Fibroblast of lung (primary cell): ENCODE results near the gene BAMBI. TPM values are rescaled to one million over a fixed set of nuclear protein-coding genes. Genes with fewer than 3 reads are reported as not detected.

Experiments
- DNase-seq, 2 donors: peaks; one replicate each; pipeline versions ENCODE4 v3.0.0 to v3.0.0-alpha.2; 2010; ENCODE audit warnings: low read depth in 2 of 2
- H2AFZ ChIP-seq: 2 replicates; pipeline ENCODE4 v1.5.1; 2012; ENCODE audit warnings: low read length, control low read depth, inconsistent platforms
- H3K27ac ChIP-seq: 2 replicates; pipeline ENCODE4 v1.5.1; 2011; ENCODE audit warnings: low read length, control low read depth; ENCODE audit not compliant: insufficient read depth
- H3K27me3 ChIP-seq: 2 replicates; pipeline ENCODE4 v1.5.1; 2011; ENCODE audit warnings: mild to moderate bottlenecking, low read length; ENCODE audit not compliant: control insufficient read depth, insufficient read depth
- H3K36me3 ChIP-seq: 2 replicates; pipeline ENCODE4 v1.5.1; 2011; ENCODE audit warnings: low read length; ENCODE audit not compliant: control insufficient read depth, insufficient read depth
- H3K4me1 ChIP-seq: 2 replicates; pipeline ENCODE4 v1.5.1; 2011; ENCODE audit warnings: low read length; ENCODE audit not compliant: control insufficient read depth, insufficient read depth; ENCODE audit errors: extremely low read depth
- H3K4me2 ChIP-seq: 2 replicates; pipeline ENCODE4 v1.5.1; 2011; ENCODE audit warnings: low read length, control low read depth; ENCODE audit not compliant: insufficient read depth; ENCODE audit errors: extremely low read depth
- H3K4me3 ChIP-seq, 4 experiments: fragments of 200-600 bp in 1 of 4; sonication (generic) in 1 of 4; replicated peaks in 1 of 4; 2 replicates each; pipeline ENCODE4 v1.5.1; 2011 to 2016; ENCODE audit warnings: low read length in 4 of 4, low read depth in 3 of 4, mild to moderate bottlenecking in 3 of 4, control low read depth in 2 of 4, inconsistent platforms in 1 of 4, mixed read lengths in 1 of 4; ENCODE audit not compliant: insufficient read depth in 1 of 4; ENCODE audit errors: control extremely low read depth in 1 of 4
- H3K79me2 ChIP-seq: 2 replicates; pipeline ENCODE4 v1.5.1; 2012; ENCODE audit warnings: mild to moderate bottlenecking, low read length, inconsistent platforms; ENCODE audit not compliant: control insufficient read depth, insufficient read depth
- H3K9ac ChIP-seq: 2 replicates; pipeline ENCODE4 v1.5.1; 2011; ENCODE audit warnings: mild to moderate bottlenecking, low read length, control low read depth; ENCODE audit not compliant: insufficient read depth
- H3K9me3 ChIP-seq: 2 replicates; pipeline ENCODE4 v1.5.1; 2012; ENCODE audit warnings: low read depth, low read length; ENCODE audit not compliant: control insufficient read depth, insufficient read depth
- H4K20me1 ChIP-seq: 2 replicates; pipeline ENCODE4 v1.5.1; 2011; ENCODE audit warnings: low read length; ENCODE audit not compliant: control insufficient read depth, insufficient read depth; ENCODE audit errors: extremely low read depth
- CTCF ChIP-seq, 2 donors: IDR thresholded peaks in 1 of 2; conservative IDR thresholded peaks in 1 of 2; 1 replicate in 1 of 2; 2 replicates in 1 of 2; pipeline ENCODE4 v1.5.1; 2011 to 2012; ENCODE audit warnings: low read length in 2 of 2, control low read depth in 1 of 2, inconsistent platforms in 1 of 2, low read depth in 1 of 2, mild to moderate bottlenecking in 1 of 2
- EZH2 ChIP-seq: IDR thresholded peaks from 2 replicates; pipeline ENCODE4 v1.5.1; 2012; ENCODE audit warnings: low read length, control low read depth, mild to moderate bottlenecking; ENCODE audit errors: missing control alignments
- polyA plus RNA-seq, 2 donors: library from polyadenylated mRNA; depleted of rRNA in 1 of 2; stranded (reverse) in 1 of 2; unstranded in 1 of 2; fragments of >200 nt; gene quantifications; 2 replicates each; pipeline ENCODE4 v1.2.1, GENCODE V29; 2011 to 2012; ENCODE audit warnings: missing spikeins in 1 of 2
- total RNA-seq: library from RNA; depleted of rRNA; stranded (reverse); fragments of >200 nt; gene quantifications from 2 replicates; pipeline ENCODE4 v1.2.1, GENCODE V29; 2014

BAMBI gene
- total and polyA plus RNA-seq, 2 donors (not counting 1 experiment from before 2014, with no cell fraction given) = 4.6 to 17.8 TPM

- H3K27me3 ChIP-seq = no peaks in the 10 kb centered on the region
- no peaks in the 10 kb centered on the region for H3K9me3 ChIP-seq
- no peak for TF ChIP-seq CTCF (conservative IDR thresholded peaks at IDR 0.05 in 1 of 2, IDR thresholded peaks at IDR 0.05 in 1 of 2; ENCODE audit: low read depth in 1 of 2, low read length in 2 of 2)
- no peak for TF ChIP-seq EZH2
These were observed 38.4 kb downstream of the BAMBI start for GRCh38 chr10:28715757-28716156.

GRCh38 chr10:28716748-28717147, 39.4 kb downstream of the BAMBI start:
- H3K9me3 ChIP-seq = no peaks in the 10 kb centered on the region
- H3K27ac ChIP-seq = no peak overlapping the region
- H3K36me3 ChIP-seq = no peaks in the 10 kb centered on the region
- H2AFZ ChIP-seq = no peak overlapping the region
- H3K4me1 ChIP-seq = no peaks in the 10 kb centered on the region
- H3K4me3 ChIP-seq = no peak overlapping the region
- no peak overlapping the region for H3K4me2 ChIP-seq
- no peaks in the 10 kb centered on the region for H4K20me1 ChIP-seq
- no peaks in the 10 kb centered on the region for H3K27me3 ChIP-seq
- TF ChIP-seq EZH2 (no peak), CTCF (conservative IDR thresholded peaks at IDR 0.05 in 1 of 2, IDR thresholded peaks at IDR 0.05 in 1 of 2; ENCODE audit: low read depth in 1 of 2, low read length in 2 of 2) (no peak)
- no peak overlapping the region for H3K9ac ChIP-seq
- DNase-seq = peak in 1 of 2 donors; percentile 30
- no peaks in the 10 kb centered on the region for H3K79me2 ChIP-seq

More at GRCh38 chr10:28715757-28716156, 38.4 kb downstream of the BAMBI start:
- Histone ChIP-seq H3K79me2 (no peaks in the 10 kb centered on the region), H3K4me2 (no peak overlapping the region), H3K9ac (no peak overlapping the region), H3K4me3 (no peak overlapping the region), H3K4me1 (no peaks in the 10 kb centered on the region), H4K20me1 (no peaks in the 10 kb centered on the region), H2AFZ (no peak overlapping the region), H3K36me3 (no peaks in the 10 kb centered on the region), H3K27ac (no peak overlapping the region)
- no peak for DNase-seq

DNA sequence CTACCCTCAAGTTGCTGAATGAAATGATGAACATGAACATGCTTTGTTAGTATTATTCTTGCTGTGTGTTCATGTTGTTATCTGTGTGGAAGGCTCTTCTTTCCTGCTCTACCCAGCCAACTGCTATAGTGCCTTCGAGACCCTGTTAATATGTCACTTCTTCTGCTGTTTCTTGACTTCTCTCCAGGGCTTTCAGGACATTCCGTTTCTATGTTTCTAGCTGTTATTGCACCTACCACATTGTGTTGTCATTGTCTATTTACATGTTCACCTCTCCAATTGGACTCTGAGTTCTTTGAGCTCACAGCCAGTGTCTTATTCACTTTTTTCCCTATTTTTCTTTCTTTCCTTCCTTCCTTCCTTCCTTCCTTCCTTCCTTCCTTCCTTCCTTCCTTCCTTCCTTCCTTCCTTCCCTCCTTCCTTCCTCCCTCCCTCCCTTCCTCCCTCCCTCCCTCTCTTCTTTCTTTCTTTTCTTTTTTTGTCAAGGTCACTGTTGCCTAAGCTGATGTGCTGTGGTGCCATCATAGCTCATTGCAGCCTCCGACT, 40.4 kb downstream of the BAMBI start:
- no peak for DNase-seq
- Histone ChIP-seq H3K27ac (no peak overlapping the region), H3K27me3 (no peaks in the 10 kb centered on the region), H3K9me3 (no peaks in the 10 kb centered on the region), H3K36me3 (no peaks in the 10 kb centered on the region), H4K20me1 (no peaks in the 10 kb centered on the region), H3K4me3 (no peak overlapping the region), H3K4me2 (no peak overlapping the region), H3K79me2 (no peaks in the 10 kb centered on the region), H2AFZ (no peak overlapping the region), H3K9ac (no peak overlapping the region), H3K4me1 (no peaks in the 10 kb centered on the region)
- no peak for TF ChIP-seq EZH2
- TF ChIP-seq CTCF (conservative IDR thresholded peaks at IDR 0.05 in 1 of 2, IDR thresholded peaks at IDR 0.05 in 1 of 2; ENCODE audit: low read depth in 1 of 2, low read length in 2 of 2) = no peak
